GM12892 (cell line): ENCODE data around the gene KDM6B.

ENCODE experiments used
- POLR2A ChIP-seq: IDR thresholded peaks from 2 replicates; pipeline ENCODE4 v1.6.1; 2011; ENCODE audit warnings: low read depth, low read length, control low read depth
- TAF1 ChIP-seq: IDR thresholded peaks from 2 replicates; pipeline ENCODE4 v1.6.1; 2011; ENCODE audit warnings: low read depth, mild to moderate bottlenecking, control low read depth, low read length, borderline replicate concordance

- TF ChIP-seq POLR2A: no peak
- TF ChIP-seq TAF1: no peak
These were observed 31.1 kb downstream of the KDM6B start for GRCh38 chr17:7864995-7865650.
